ENCODE measurements around the gene TRPV3. TPM values are rescaled to one million over a fixed set of nuclear protein-coding genes. Genes with fewer than 3 reads are reported as not detected.
"Not testable (repeated sequence)": the region's sequence is repeated elsewhere in the genome, so short reads cannot be mapped to it uniquely, and the experiment has no call there.

The TRPV3 gene
- total RNA-seq, 1 donor from 2014 or later, result 0.27 TPM

DNA sequence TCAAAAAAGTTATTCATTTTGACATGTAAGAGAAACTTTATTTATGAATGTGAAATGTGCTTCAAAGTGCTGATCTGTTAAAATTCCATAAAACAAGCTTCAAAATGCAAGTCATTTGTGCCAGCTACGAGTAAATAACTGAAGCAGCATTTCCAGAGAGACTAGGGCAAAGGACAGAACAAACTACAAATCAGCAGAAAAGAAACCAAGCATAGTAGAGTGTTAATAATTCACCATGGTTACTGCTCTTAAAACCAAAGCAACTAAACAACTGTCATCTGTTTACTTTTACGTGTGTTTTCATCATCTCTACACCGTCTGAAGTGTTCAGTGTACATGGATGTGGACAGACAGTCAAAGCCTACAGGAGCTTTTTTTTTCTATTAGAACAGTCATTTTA, 83.4 kb downstream of the TRPV3 start:
- Mint-ChIP-seq H3K4me1 (ENCODE audit: low read depth) (no peaks in the 10 kb centered on the region), H3K27me3 (ENCODE audit: low read depth) (peaks cover 8% of the 10 kb centered on the region), H3K4me3 (ENCODE audit: unreplicated experiment) (no peak overlapping the region), H3K9me3 (ENCODE audit: low read depth) (no peaks in the 10 kb centered on the region), H3K27ac (ENCODE audit: unreplicated experiment) (no peak overlapping the region), H3K36me3 (ENCODE audit: low read depth) (no peaks in the 10 kb centered on the region)
- DNase-seq (ENCODE audit: low spot score), result no peak
- TF ChIP-seq, protein P1, sequence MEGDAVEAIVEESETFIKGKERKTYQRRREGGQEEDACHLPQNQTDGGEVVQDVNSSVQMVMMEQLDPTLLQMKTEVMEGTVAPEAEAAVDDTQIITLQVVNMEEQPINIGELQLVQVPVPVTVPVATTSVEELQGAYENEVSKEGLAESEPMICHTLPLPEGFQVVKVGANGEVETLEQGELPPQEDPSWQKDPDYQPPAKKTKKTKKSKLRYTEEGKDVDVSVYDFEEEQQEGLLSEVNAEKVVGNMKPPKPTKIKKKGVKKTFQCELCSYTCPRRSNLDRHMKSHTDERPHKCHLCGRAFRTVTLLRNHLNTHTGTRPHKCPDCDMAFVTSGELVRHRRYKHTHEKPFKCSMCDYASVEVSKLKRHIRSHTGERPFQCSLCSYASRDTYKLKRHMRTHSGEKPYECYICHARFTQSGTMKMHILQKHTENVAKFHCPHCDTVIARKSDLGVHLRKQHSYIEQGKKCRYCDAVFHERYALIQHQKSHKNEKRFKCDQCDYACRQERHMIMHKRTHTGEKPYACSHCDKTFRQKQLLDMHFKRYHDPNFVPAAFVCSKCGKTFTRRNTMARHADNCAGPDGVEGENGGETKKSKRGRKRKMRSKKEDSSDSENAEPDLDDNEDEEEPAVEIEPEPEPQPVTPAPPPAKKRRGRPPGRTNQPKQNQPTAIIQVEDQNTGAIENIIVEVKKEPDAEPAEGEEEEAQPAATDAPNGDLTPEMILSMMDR (IDR thresholded peaks at IDR 0.05), result no peak

DNA sequence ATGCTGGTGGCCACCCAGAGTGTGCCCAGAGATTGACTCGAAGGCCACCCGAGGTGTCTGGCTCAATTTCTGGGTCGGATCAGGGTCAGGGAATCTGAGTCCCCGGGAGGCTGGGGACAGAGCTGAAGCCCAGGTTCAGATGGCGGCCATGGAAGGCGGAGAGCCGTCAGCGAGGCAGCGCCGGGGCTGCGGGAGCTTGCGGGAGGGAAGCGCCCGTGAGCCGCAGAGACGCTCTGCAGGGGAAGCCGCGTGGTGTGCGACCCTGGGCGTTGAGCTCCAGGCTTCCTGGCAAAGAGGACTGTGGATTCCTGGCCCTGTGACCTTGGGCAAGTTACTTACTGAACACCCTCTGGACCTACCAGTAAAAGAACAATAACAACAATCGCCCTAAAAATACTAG, 85.5 kb downstream of the TRPV3 start:
- Mint-ChIP-seq H3K27ac (ENCODE audit: unreplicated experiment) (no peak overlapping the region), H3K36me3 (ENCODE audit: low read depth) (no peaks in the 10 kb centered on the region), H3K4me1 (ENCODE audit: low read depth) (no peaks in the 10 kb centered on the region), H3K9me3 (ENCODE audit: low read depth) (no peaks in the 10 kb centered on the region), H3K4me3 (ENCODE audit: unreplicated experiment) (no peak overlapping the region), H3K27me3 (ENCODE audit: low read depth) (peaks cover 5% of the 10 kb centered on the region)
- TF ChIP-seq, protein P1 (IDR thresholded peaks at IDR 0.05), result no peak
- DNase-seq (ENCODE audit: low spot score), result no peak

DNA sequence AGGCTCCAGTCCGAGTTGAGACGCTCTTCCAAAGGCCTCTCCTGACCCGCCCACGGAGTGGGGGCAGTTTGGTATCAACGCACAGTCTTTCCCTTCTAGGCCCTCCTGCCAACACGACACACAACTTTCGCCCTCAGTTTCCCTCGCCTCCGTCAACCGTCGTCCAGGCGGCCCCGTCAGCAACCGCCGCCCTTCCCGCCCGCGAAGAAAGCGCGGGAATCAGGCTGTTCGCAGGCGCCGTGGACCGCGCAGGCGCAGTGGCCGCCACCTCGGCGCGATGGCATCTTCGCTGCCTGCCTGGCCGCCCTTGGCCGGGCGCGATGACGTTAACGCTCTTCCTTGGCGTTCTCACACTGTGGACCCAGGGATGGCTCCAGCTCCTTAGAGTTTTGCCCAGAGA, 86.0 kb downstream of the TRPV3 start, which contains the start of gene SPATA22:
TSS of gene SPATA22 (minus strand) at position 221 of the 400 bp plus-strand sequence. CDS start 2,494 bp downstream, outside the sequence.
- Mint-ChIP-seq H3K4me1 (ENCODE audit: low read depth) (no peaks in the 10 kb centered on the region), H3K27ac (ENCODE audit: unreplicated experiment) (no peak within 1 kb of the TSS), H3K4me3 (ENCODE audit: unreplicated experiment) (no peak within 1 kb of the TSS), H3K36me3 (ENCODE audit: low read depth) (no peaks in the 10 kb centered on the region), H3K27me3 (ENCODE audit: low read depth) (peaks cover 5% of the 10 kb centered on the region), H3K9me3 (ENCODE audit: low read depth) (no peaks in the 10 kb centered on the region)
- DNase-seq (ENCODE audit: low spot score), result no peak
- TF ChIP-seq, protein P1 (IDR thresholded peaks at IDR 0.05), result no peak

DNA sequence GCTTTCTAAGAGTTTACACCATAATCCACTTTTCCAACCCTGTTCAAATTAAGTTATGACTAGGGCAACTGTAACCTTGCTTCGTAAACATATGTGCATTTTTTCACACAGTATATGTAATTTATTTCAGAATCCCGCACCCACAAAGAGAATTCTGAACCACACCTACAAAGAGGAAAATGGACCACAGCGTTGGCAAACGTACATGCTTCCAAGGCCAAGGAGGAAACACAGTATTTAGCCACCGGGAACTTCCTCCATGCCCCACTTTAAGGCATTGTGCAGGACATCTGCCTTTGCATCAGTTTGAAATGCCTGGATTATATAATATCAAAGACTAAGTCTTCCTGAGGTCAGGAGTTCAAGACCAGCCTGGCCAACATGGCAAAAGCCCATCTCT, 88.1 kb downstream of the TRPV3 start:
- Mint-ChIP-seq H3K36me3 (ENCODE audit: low read depth) (no peaks in the 10 kb centered on the region), H3K9me3 (ENCODE audit: low read depth) (no peaks in the 10 kb centered on the region), H3K4me1 (ENCODE audit: low read depth) (no peaks in the 10 kb centered on the region), H3K27me3 (ENCODE audit: low read depth) (peaks cover 5% of the 10 kb centered on the region), H3K27ac (ENCODE audit: unreplicated experiment) (no peak overlapping the region), H3K4me3 (ENCODE audit: unreplicated experiment) (no peak overlapping the region)
- DNase-seq (ENCODE audit: low spot score), result no peak
- TF ChIP-seq, protein P1 (IDR thresholded peaks at IDR 0.05), result no peak

DNA sequence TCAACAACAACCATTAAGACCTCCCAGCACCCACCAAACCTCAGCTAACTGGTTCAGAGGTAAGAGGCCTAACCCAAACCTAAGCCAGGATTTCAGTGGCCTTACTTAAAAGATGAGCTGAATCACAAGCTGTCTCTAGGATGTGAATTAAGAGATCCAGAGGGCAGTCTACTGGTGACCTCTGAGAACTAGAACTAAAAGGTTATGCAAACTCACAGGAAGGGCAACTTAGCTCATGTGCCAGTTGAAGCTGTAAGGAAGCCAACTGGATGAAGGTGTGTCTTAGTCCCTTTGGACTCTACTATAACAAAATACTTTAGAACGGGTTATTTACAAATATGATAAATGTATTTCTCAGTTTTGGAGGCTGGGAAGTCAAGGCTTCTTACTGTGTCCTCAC, 91.3 kb downstream of the TRPV3 start:
- not testable (repeated sequence) for H3K4me3 Mint-ChIP-seq (ENCODE audit: unreplicated experiment); H3K27me3 Mint-ChIP-seq (ENCODE audit: low read depth); H3K27ac Mint-ChIP-seq (ENCODE audit: unreplicated experiment); H3K9me3 Mint-ChIP-seq (ENCODE audit: low read depth); DNase-seq (ENCODE audit: low spot score); H3K36me3 Mint-ChIP-seq (ENCODE audit: low read depth); H3K4me1 Mint-ChIP-seq (ENCODE audit: low read depth)

Other genes starting within 250 kb of the TRPV3 start
- not detected in 3 replicates for gene OR3A2, start 171.5 kb downstream of the TRPV3 start, total RNA-seq
- gene OR1E1, start 159.4 kb downstream of the TRPV3 start, total RNA-seq, result not detected in 3 replicates
- not detected in 3 replicates for gene OR3A3, start 146.4 kb downstream of the TRPV3 start, total RNA-seq
- gene OR1E2, start 124.0 kb downstream of the TRPV3 start, total RNA-seq, result not detected in 3 replicates
- not detected in 3 replicates for gene SPATA22, start 86.0 kb downstream of the TRPV3 start, total RNA-seq
- gene ASPA, start 81.8 kb downstream of the TRPV3 start, total RNA-seq, result not detected in 3 replicates
- 2.2 to 4.8 TPM (median 3.1 TPM) in 3 replicates for gene TRPV1, start 51.6 kb upstream of the TRPV3 start, total RNA-seq
- 5.6 to 6.1 TPM (median 5.9 TPM) in 3 replicates for gene SHPK, start 78.4 kb upstream of the TRPV3 start, total RNA-seq
- gene CTNS, start 78.9 kb upstream of the TRPV3 start, total RNA-seq, result 14.4 to 18.4 TPM (median 17.8 TPM) in 3 replicates
- gene TAX1BP3, start 110.8 kb upstream of the TRPV3 start, total RNA-seq, result 198 to 242 TPM (median 230 TPM) in 3 replicates
- gene EMC6, start 111.0 kb upstream of the TRPV3 start, total RNA-seq, result 36.2 to 41.8 TPM (median 37.6 TPM) in 3 replicates
- gene P2RX5, start 138.3 kb upstream of the TRPV3 start, total RNA-seq, result 0.18 to 1.1 TPM (median 0.30 TPM) in 3 replicates
- gene HASPIN, start 166.1 kb upstream of the TRPV3 start, total RNA-seq, result 2.1 to 2.6 TPM (median 2.2 TPM) in 3 replicates
- 25.8 to 29.1 TPM (median 28.3 TPM) in 3 replicates for gene ITGAE, start 243.4 kb upstream of the TRPV3 start, total RNA-seq

Data from chondrocyte (in vitro differentiated cells).